ENCODE results near the gene TSPYL1.
"Not testable (repeated sequence)": the region's sequence is repeated elsewhere in the genome, so short reads cannot be mapped to it uniquely, and the experiment has no call there.

Gene TSPYL1

DNA sequence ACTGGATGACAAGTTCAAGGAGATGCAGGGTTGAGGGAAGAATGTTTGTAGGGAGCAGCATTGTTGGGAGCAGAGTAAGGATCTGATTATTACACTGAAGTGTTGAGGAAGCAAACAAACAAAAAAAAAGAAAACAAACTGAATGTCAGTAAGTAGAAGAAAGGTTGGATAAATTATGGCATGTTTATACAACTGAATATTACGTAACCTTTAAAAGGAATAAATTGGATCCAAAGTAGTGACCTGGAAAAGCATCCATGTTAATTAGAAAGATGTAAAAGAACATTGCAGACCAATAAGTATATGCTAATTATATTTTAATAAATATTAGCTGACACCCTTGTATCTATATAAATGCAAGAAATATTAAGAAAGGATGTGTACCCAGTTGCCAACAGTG is 12.8 kb upstream of the TSPYL1 start:
- no peak for DNase-seq (ENCODE audit: low read depth)

- no peak for DNase-seq (ENCODE audit: low read depth)
Measured at GRCh38 chr6:116291701-116292396, 12.1 kb upstream of the TSPYL1 start.

DNA sequence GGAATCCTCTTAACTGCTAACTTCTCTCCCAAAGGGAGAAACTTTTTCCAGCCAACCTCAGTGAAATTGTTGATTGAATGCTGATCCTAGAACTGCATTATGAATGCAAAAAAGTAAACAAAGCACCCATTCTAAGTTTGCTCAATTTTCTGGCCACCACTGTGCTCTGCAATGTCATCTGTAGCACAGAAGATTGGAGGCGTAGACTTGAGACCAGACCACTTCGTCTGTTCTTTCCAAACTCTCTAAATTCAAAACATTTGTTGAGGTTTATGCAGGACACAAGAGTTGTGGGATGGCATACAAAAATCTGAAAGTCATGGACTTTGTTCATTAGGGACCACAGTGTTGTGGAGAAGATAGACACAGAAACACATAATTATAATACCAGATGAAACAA is 11.1 kb upstream of the TSPYL1 start:
- no peak for DNase-seq (ENCODE audit: low read depth)

DNA sequence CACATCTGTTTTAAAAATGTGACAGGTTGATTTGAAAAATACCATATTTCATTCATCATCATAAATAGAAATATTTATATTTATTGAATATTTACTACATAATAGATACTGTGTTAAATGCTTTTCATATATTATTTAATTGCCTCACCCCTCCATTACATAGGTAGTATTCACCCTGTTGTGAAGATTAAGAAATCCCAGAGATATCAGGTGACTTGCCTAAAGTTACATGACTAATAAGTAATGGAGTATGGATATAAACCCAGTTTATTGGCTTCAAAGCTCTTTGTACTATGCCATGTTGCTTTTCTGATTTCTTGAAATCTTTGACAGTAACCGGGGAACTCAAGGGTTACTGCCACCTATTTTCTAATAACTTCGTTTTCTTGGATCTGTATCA is 10.1 kb upstream of the TSPYL1 start:
- no peak for DNase-seq (ENCODE audit: low read depth)

- no peak for DNase-seq (ENCODE audit: low read depth)
Measured at GRCh38 chr6:116287689-116288282, 8.1 kb upstream of the TSPYL1 start.

DNA sequence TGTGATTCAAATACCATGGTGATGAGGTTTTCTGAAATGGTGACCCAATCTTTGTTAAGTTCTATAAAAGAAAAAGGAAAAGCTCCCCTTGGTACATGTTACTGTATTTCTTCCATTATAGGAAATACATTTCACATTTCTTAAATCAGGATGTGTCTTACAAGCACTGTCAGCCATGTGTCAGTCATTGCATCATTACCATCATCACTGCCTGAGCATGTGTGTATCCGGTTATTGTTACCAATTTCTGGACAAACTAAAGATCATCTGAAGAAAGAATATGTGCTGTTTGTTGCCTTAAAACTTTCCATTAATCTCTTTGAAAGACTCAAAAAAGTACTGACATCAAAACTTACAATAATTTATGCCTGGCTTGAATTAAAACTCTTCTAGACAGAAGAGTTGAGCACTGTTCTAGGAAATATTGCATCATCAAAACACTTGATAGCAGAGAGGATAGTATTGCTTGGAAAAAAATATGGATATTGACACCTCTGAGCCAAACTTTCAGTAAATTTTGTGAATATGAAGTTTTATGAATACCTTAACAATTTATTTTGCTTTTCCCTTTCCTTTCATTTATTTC is 7.1 kb upstream of the TSPYL1 start:
- DNase-seq (ENCODE audit: low read depth) = no peak

- not testable (repeated sequence) for DNase-seq (ENCODE audit: low read depth)
Measured at GRCh38 chr6:116284984-116285383, 5.3 kb upstream of the TSPYL1 start.

- DNase-seq (ENCODE audit: low read depth) = no peak
Measured at GRCh38 chr6:116283191-116283590, 3.5 kb upstream of the TSPYL1 start.

GRCh38 chr6:116282698-116283097 is 3.0 kb upstream of the TSPYL1 start:
- no peak for DNase-seq (ENCODE audit: low read depth)

DNA sequence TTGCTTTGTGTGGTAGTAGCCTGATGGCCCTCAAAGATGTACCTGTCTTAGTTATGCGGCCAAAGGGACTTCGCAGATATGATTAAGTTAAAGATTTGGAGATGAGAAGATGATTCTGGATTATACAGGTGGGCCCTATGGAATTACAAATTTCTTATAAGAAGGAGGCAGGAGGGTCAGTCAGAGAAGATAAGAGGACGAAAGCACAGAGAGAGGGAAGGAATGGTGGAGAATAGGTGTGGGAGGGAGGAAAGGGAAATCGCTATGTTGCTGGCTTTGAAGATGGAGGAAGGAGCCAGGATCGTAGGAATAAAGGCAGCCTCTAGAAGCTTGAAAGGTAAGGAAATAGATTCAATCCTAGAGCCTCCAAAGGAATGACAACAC is 1.2 kb upstream of the TSPYL1 start:
- DNase-seq (ENCODE audit: low read depth) = no peak

DNA sequence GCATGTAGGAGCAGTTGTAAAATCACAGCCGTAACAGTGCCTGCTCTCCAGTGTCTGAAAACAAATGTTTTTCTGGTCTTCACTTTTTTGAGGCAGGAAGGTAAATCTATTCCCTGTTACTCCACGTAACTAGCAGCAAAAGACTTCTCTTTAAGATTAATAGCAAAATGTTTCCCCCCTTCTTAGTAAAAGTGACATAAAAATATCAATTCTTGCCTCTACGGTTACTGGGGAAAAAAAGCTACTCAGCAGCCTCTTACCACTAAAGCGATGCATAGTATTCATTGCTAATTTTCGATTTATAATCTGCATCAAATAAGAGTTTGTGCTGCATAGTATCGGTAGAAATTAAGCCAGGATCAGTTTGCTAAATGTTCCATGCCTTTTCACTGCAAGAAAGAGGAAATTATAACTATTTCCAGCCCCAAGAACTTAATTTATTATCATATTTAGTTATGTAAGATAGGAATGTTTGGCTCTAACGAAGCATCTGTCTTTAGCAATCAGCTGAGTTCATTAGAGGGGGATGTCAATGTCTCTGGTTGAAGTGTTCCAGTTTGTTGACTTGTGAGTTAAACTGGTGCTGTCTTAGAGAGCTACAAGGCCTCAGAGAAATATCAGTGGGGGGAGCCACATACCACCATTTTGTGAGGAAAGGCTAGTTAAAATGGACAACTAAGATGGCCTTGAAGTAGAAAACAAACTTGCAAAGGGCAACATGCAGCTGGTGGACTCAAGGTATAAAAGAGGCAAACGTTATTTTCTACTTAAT is 617 bp upstream of the TSPYL1 start:
- no peak for DNase-seq (ENCODE audit: low read depth)

DNA sequence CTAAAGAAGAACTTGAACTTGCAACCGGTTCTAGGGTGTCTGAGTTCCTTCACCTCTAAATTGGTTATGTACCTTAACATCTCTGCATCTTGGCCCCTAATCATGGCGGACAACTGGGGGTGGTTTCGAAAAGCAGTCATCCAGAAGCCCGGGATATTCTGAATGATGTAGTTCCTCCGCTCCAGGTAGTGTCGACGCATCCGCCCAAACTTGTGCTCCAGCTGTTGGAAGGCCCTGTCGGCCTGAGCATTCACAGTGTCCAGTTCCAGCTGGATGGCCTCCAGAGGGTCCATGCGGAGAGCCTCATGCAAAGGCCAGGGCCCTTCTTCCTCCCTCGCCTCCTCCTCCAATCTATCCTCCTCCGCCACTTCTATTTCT is 887 bp downstream of the TSPYL1 start:
- DNase-seq (ENCODE audit: low read depth) = no peak

GRCh38 chr6:116278481-116278829 is 1.3 kb downstream of the TSPYL1 start:
- no peak for DNase-seq (ENCODE audit: low read depth)

GRCh38 chr6:116277124-116277523 is 2.6 kb downstream of the TSPYL1 start:
- no peak for DNase-seq (ENCODE audit: low read depth)

GRCh38 chr6:116271149-116271708 is 8.5 kb downstream of the TSPYL1 start:
- no peak for DNase-seq (ENCODE audit: low read depth)

- no peak for DNase-seq (ENCODE audit: low read depth)
Measured at GRCh38 chr6:116268589-116269293, 11.0 kb downstream of the TSPYL1 start.

- no peak for DNase-seq (ENCODE audit: low read depth)
Measured at GRCh38 chr6:116267836-116268588, 11.7 kb downstream of the TSPYL1 start.

DNA sequence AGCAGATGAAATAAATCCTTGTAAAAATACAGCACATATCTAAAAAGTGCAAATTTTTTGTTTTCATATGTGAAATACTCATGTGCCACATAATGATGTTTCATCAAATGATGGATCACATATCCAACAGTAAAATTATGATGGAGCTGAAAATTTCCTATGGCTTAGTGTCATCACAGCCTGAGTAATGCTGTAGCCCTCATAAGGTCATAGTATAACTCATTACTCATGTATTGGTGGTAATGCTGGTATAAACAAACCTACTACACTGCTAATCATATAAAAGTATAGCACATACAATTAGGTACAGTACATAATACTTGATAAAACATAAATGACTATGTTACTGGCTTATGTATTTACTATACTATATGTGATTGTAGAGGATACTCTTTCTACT is 12.9 kb downstream of the TSPYL1 start:
- no peak for DNase-seq (ENCODE audit: low read depth)

- no peak for DNase-seq (ENCODE audit: low read depth)
Measured at GRCh38 chr6:116265041-116265829, 14.5 kb downstream of the TSPYL1 start.

- no peak for DNase-seq (ENCODE audit: low read depth)
Measured at GRCh38 chr6:116263353-116263752, 16.4 kb downstream of the TSPYL1 start.

GRCh38 chr6:116258520-116258919 is 21.2 kb downstream of the TSPYL1 start:
- DNase-seq (ENCODE audit: low read depth) = no peak
